Upper lobe of left lung (tissue), 4 donors: ENCODE measurements around the gene CRTC1.

Source experiments
- POLR2A ChIP-seq, 4 donors: fragments of 450-650 bp; IDR thresholded peaks; one replicate each; pipeline ENCODE4 v1.5.1; 2016 to 2017; ENCODE audit warnings: antibody characterized with exemption in 4 of 4, mild to moderate bottlenecking in 2 of 4
- TF ChIP-seq, protein P1 (sequence below), 6 experiments: fragments of 450-650 bp in 4 of 6; fragments of 200-600 bp in 2 of 6; sonication (generic) in 2 of 6; IDR thresholded peaks; one replicate each; pipeline ENCODE4 v1.5.1; 2016 to 2019; ENCODE audit warnings: antibody characterized with exemption in 6 of 6

DNA sequence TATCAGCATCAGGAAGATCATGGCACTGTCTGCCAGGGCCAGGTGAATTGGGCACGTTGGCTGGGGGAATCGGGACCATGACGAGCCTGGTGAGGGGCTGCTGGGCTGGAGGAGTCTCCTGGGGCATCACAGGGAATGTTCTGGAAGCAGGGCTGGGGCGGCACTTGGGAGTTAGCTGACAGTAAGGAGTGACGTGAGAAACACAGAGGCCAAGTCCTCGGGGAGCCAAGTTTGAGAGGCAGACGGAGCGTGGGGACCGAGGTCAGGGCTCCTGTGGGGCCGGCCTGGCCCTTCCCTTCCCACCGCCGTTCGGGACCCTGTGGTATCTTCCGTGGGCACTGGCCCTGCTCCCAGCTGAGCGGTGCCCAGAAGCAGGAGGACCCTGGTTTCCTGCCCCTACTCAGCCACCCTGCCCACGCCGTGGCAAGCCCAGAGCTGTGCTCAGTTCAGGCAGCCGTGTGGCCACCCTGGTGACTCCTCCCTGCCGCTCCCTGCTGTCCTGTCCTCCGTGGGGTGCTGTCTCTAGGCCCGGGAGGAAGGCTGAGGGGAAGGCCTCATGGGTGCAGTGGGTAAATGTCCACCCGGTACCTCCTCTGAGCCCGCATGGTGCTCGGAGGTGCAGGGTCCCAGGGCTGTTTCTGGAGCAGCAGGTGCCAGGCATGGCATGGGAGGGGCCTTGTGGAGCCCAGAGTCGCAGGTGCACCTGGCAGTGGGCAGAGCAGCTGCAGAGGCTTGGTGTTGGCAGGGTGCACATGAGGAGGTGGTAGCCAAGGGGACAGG lies 25.2 kb downstream of the CRTC1 start:
- TF ChIP-seq, protein P1, sequence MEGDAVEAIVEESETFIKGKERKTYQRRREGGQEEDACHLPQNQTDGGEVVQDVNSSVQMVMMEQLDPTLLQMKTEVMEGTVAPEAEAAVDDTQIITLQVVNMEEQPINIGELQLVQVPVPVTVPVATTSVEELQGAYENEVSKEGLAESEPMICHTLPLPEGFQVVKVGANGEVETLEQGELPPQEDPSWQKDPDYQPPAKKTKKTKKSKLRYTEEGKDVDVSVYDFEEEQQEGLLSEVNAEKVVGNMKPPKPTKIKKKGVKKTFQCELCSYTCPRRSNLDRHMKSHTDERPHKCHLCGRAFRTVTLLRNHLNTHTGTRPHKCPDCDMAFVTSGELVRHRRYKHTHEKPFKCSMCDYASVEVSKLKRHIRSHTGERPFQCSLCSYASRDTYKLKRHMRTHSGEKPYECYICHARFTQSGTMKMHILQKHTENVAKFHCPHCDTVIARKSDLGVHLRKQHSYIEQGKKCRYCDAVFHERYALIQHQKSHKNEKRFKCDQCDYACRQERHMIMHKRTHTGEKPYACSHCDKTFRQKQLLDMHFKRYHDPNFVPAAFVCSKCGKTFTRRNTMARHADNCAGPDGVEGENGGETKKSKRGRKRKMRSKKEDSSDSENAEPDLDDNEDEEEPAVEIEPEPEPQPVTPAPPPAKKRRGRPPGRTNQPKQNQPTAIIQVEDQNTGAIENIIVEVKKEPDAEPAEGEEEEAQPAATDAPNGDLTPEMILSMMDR (IDR thresholded peaks at IDR 0.05): no peak
- no peak for TF ChIP-seq POLR2A (IDR thresholded peaks at IDR 0.05)
